ENCODE measurements around the gene TRAF2. TPM values are rescaled to one million over a fixed set of nuclear protein-coding genes. Genes with fewer than 3 reads are reported as not detected.
A peak's percentile ranks its signal among the peaks of the same experiment; 100 is the strongest.

Gene TRAF2
- total RNA-seq, 2 experiments from 2014 or later, result 10.6 to 11.6 TPM

- no peak for ATAC-seq (ENCODE audit: poor library complexity)
- Histone ChIP-seq H3K27me3 (ENCODE audit: control insufficient read depth in 1 of 2, insufficient read depth in 2 of 2, low read length in 2 of 2) (no peaks in the 10 kb centered on the region), H3K9me3 (ENCODE audit: control insufficient read depth in 1 of 2, insufficient read depth in 1 of 2, low read length in 2 of 2) (peaks cover 0 to 2% of the 10 kb centered on the region in 2 experiments), H3K36me3 (ENCODE audit: insufficient read depth, low read length) (peaks cover 34% of the 10 kb centered on the region), H3K4me3 (ENCODE audit: low read length) (no peak overlapping the region), H3K4me1 (ENCODE audit: insufficient read depth, low read length) (peaks cover 36% of the 10 kb centered on the region), H3K27ac (ENCODE audit: low read depth in 1 of 2, low read length in 2 of 2) (no peak overlapping the region)
- H3K9me3 Mint-ChIP-seq, result no peaks in the 10 kb centered on the region
- H3K27me3 Mint-ChIP-seq, result no peaks in the 10 kb centered on the region
- H3K27ac Mint-ChIP-seq, result no peak overlapping the region
- H3K4me3 Mint-ChIP-seq, result peak overlapping the region; percentile 69
- intact Hi-C loops (cut with DNase I, micrococcal nuclease), result loop anchor here (5.0 to 10.0 kb wide), 2 partner anchors 76 to 98 kb away; partner anchors contain the start of genes AJM1 (in 1 of the 2), EDF1 (in 1 of the 2) and PHPT1 (in 1 of the 2)
- ChIA-PET CTCF (interaction anchor here (1.0 to 1.5 kb wide), 2 partner anchors 57 to 61 kb away, joined by 5 read pairs; partner anchors contain the start of gene TRAF2), POLR2A (no interaction called here)
- TF ChIP-seq CTCF (IDR thresholded peaks at IDR 0.05), result no peak
- no peak for DNase-seq
- peaks cover 5% of the 10 kb centered on the region for H3K4me1 Mint-ChIP-seq (ENCODE audit: low read depth)
- H3K36me3 Mint-ChIP-seq (ENCODE audit: low read depth), result peaks cover 25% of the 10 kb centered on the region
Observed at GRCh38 chr9:136942881-136943230, 56.5 kb downstream of the TRAF2 start.

GRCh38 chr9:136943291-136944211, 57.2 kb downstream of the TRAF2 start:
- H3K4me3 ChIP-seq (ENCODE audit: low read length), result peak overlapping the region; percentile 69
- POLR2A ChIA-PET, result interaction anchor here (0.7 to 2.1 kb wide), 7 partner anchors 48 to 130 kb away, joined by 3 to 17 read pairs (median 4); partner anchors contain the start of genes AJM1, CLIC3, PAXX and TRAF2
- TF ChIP-seq CTCF (IDR thresholded peaks at IDR 0.05), result no peak
- peak overlapping the region in 1 of 2 donors; percentile 21 for H3K27ac ChIP-seq (ENCODE audit: low read depth in 1 of 2, low read length in 2 of 2)
- intact Hi-C loops (cut with DNase I, micrococcal nuclease), result loop anchor here (1.0 to 10.0 kb wide), 7 partner anchors 35 to 153 kb away; partner anchors contain the start of genes PHPT1 (in 2 of the 2), ABCA2 (in 1 of the 2), AJM1 (in 1 of the 2) and EDF1 (in 1 of the 2)
- H3K4me3 Mint-ChIP-seq, result peak overlapping the region; percentile 87
- peaks cover 40% of the 10 kb centered on the region for H3K4me1 ChIP-seq (ENCODE audit: insufficient read depth, low read length)
- peak in 5 of 14 experiments; percentile 21 to 48 (median 35) for DNase-seq
- no peaks in the 10 kb centered on the region for H3K27me3 Mint-ChIP-seq
- no peaks in the 10 kb centered on the region for H3K27me3 ChIP-seq (ENCODE audit: control insufficient read depth in 1 of 2, insufficient read depth in 2 of 2, low read length in 2 of 2)
- H3K27ac Mint-ChIP-seq, result peak overlapping the region; percentile 58
- no peaks in the 10 kb centered on the region for H3K9me3 Mint-ChIP-seq
- H3K9me3 ChIP-seq (ENCODE audit: control insufficient read depth in 1 of 2, insufficient read depth in 1 of 2, low read length in 2 of 2), result no peaks in the 10 kb centered on the region
- CTCF ChIA-PET, result interaction anchor here (0.7 to 1.5 kb wide), 9 partner anchors 32 to 153 kb away, joined by 3 to 6 read pairs (median 5); partner anchors contain the start of genes AJM1, CLIC3, TMEM141 and TRAF2
- peaks cover 34% of the 10 kb centered on the region for H3K36me3 ChIP-seq (ENCODE audit: insufficient read depth, low read length)
- peaks cover 22% of the 10 kb centered on the region for H3K36me3 Mint-ChIP-seq (ENCODE audit: low read depth)
- no peak for ATAC-seq (ENCODE audit: poor library complexity)
- H3K4me1 Mint-ChIP-seq (ENCODE audit: low read depth), result peaks cover 5% of the 10 kb centered on the region

- ChIA-PET CTCF (interaction anchor here (0.7 to 1.5 kb wide), 10 partner anchors 31 to 217 kb away, joined by 3 to 6 read pairs (median 4); partner anchors contain the start of genes AJM1, CLIC3, MAN1B1 and TMEM141), POLR2A (interaction anchor here (0.7 to 2.1 kb wide), 7 partner anchors 47 to 131 kb away, joined by 3 to 17 read pairs (median 4); partner anchors contain the start of genes AJM1, CLIC3, PAXX and TRAF2)
- Mint-ChIP-seq H3K27me3 (no peaks in the 10 kb centered on the region), H3K4me3 (peak overlapping the region; percentile 87), H3K36me3 (ENCODE audit: low read depth) (peaks cover 20% of the 10 kb centered on the region), H3K4me1 (ENCODE audit: low read depth) (peaks cover 5% of the 10 kb centered on the region), H3K27ac (peak overlapping the region; percentile 58), H3K9me3 (no peaks in the 10 kb centered on the region)
- H3K4me3 ChIP-seq (ENCODE audit: low read length), result peak overlapping the region; percentile 69
- H3K9me3 ChIP-seq (ENCODE audit: control insufficient read depth in 1 of 2, insufficient read depth in 1 of 2, low read length in 2 of 2), result no peaks in the 10 kb centered on the region
- no peak for ATAC-seq (ENCODE audit: poor library complexity)
- no peak overlapping the region for H3K27ac ChIP-seq (ENCODE audit: low read depth in 1 of 2, low read length in 2 of 2)
- peaks cover 44% of the 10 kb centered on the region for H3K4me1 ChIP-seq (ENCODE audit: insufficient read depth, low read length)
- H3K27me3 ChIP-seq (ENCODE audit: control insufficient read depth in 1 of 2, insufficient read depth in 2 of 2, low read length in 2 of 2), result no peaks in the 10 kb centered on the region
- no peak for TF ChIP-seq CTCF (IDR thresholded peaks at IDR 0.05)
- intact Hi-C loops (cut with DNase I, micrococcal nuclease), result loop anchor here (1.0 to 10.0 kb wide), 7 partner anchors 34 to 153 kb away; partner anchors contain the start of genes PHPT1 (in 2 of the 2), ABCA2 (in 1 of the 2), AJM1 (in 1 of the 2) and EDF1 (in 1 of the 2)
- peaks cover 34% of the 10 kb centered on the region for H3K36me3 ChIP-seq (ENCODE audit: insufficient read depth, low read length)
- DNase-seq, result peak in 4 of 14 experiments; percentile 18 to 79 (median 60)
Observed at GRCh38 chr9:136944212-136944518, 57.8 kb downstream of the TRAF2 start.

Data from CD4-positive, alpha-beta T cell (primary cell).